NK-92 (cell line): ENCODE results near the gene CHST11.

Experiments used
- DNase-seq: peaks from one replicate; lab custom pipeline; 2025; ENCODE audit not compliant: unreplicated experiment; lab: John Stamatoyannopoulos, UW

CHST11 gene

DNA sequence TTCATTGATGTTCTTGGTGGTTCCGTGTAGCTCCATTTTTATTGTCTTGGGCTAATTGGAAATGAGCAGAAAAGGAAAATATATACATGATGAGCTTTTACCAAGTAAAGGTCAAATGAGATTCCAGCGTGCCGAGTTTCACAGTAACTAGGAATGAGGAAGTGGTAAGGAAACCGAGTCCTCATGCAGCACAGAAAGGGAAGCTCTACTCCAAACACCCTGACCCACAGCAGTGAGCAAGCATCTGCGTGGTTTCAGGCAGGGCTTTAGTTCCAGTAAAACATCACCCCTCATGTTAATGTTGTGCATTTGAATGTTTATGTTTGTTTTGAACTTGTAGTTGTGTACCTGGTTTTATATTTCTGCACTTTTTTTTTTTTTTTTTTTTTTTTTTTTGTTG, 293.3 kb downstream of the CHST11 start:
- DNase-seq = no peak

DNA sequence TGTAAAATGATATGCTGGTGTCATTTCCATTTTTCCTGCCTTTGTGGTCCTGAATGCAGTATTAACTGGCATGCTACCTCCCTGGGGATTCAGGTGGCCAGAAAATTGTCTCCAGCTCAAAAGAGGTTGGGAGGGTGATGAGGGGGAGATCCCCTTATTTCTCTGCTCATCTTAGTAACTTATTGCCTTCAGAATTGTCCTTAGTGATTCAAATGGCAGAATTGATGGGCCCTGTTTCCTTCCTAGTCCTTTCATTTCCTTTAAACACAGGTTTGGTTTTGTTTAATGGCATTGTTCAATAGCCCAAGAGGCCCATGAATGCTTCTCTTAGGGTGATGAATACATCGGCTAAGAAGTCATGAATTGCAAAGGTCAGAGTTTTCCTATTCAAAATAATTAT, 294.4 kb downstream of the CHST11 start:
- DNase-seq = no peak

DNA sequence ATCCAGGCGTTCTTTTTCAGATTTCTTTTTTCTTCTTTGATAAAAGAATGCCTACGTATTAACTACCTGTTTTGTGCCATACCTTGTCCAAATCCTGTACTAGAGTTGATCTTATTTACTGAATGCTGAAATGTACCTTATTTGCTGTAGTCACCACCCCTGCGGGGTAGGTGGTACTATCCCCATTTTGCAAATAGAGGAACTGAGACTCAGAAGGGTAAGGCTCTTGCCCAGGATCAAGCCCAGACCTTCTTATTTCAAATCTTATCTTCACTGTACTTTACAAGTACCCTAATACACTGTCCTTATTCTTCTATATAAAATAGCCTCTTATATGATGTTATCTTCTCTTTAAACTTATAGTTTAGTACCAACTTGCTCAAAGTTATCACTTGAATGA, 294.8 kb downstream of the CHST11 start:
- no peak for DNase-seq

DNA sequence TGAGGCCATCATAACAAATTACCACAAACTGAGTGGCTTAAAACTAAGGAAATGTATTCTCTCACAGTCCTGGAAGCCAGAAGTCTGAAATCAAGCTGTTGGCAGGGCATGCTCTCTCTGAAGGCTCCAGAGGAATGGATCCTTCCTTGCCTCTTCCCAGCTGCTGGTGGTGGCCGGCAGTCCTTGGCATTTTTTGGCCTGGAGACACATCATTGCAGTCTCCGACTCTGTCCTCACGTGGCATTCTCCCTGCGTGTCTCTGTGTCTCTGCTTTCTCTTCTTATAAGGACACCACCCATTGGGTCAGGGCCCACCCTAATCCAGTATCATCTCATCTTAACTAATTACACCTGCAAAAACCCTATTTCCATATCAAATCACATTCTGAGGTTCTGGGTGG, 295.3 kb downstream of the CHST11 start:
- DNase-seq = no peak

DNA sequence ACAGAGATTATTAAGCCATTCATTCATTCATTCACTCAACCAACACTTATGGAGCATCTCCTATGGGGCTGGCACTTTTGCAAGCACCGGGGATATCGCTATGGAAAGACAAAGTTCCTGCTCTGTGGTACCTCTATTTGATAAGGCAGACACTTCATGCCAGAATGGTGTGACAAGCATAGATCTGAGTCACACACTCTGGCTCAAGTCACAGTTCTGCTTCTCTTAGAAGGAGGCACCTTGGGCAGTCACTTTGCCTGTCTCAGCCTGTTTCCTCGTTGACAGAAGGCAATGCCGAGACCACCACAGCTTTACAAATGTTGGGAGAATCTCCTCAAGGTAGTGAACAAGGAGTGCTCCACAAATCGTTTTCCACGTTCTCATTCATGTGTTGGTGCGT, 296.1 kb downstream of the CHST11 start:
- no peak for DNase-seq

DNA sequence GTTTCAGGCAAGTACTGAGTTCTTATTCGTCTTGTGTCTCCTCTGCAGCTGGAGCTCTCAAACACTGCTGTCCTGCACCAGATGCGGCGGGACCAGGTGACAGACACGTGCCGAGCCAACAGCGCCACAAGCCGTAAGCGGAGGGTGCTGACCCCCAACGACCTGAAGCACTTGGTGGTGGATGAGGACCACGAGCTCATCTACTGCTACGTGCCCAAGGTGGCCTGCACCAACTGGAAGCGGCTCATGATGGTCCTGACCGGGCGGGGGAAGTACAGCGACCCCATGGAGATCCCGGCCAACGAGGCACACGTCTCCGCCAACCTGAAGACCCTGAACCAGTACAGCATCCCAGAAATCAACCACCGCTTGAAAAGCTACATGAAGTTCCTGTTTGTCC, 300.2 kb downstream of the CHST11 start:
- DNase-seq = no peak

DNA sequence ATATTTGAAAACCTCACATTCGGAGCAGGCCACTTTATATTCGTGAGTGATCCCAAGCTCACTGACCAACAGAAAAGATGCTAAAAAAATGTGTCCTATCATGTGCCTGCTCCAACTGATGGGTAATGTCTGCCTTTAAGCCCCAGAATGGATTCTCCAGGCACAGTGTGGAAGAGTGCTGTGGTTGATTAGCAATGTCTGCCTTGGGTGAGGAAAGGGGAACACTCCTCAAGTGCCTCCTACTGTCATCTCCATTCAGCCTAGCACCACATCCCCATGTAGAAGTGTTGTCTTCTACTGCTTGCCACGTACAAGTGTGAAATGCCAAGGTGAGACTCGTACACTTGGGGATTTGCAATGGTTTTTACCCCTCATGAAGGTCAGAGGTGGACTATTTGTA, 302.0 kb downstream of the CHST11 start:
- no peak for DNase-seq

DNA sequence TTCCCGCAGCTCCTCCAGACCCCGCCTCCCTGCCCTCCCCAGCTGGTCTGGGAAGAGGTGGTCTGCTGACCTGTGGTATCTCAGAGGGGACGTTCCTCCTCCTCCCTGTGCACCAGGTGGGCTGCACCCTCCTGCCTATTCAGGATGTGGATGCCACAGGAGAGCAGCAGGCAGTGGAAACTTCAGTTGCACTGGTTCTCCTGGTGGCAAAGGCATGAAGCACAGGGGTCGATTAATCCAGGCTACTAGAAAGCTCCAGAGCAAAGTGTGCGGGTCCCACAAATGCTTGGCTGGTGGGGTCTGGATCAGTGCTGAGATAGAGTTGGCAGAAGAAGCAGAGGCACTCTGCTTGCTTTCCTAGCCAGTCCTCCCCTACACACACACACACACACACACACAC, 304.3 kb downstream of the CHST11 start:
- no peak for DNase-seq

DNA sequence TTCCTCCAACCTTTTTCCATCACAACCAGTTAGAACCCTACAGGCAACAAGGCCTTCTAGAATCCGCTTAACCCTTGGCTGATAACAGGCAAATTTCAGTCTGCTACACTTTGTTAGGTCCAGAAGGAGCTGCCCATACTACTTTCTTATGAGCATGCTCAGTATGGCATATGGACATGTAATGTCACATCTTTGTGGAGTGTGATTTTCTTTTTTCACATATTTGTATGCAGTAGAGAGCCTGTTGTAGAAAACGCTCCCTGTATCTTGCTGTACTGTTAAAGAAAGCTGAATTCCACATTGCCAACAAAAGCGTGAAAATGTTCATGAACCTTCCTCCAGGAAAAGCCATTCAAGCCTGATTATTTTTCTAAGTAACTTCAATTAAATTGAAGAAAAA, 304.9 kb downstream of the CHST11 start:
- DNase-seq = no peak

DNA sequence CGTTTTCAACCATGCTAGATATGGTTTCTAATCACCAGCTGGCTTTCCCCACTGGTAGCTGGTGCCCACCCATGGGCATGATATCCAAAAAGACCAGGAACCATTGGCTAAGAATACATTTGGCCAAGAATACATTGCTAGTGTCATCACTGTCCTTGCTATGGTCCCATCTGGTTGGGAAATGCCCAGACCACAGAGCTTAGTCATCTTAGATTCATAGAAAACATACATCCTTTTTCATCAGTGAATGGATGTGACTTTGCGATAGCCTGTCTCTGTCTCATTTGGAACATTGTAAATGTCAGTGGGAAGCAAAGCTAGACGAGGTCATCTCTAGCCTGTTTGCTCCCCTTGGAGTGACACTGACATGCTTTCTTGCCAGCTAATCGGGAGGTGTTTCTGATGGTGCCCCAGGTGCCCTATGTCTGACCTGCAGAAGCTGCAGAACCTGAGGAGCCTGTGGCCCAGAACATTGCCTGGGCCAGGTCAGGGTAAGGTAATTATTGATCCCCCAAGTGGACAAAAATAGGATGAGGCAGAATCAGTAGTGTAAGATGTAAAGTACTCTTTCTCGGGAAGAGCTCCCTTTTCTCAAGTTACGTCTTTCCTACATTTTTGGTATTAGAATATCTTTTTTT, 306.5 kb downstream of the CHST11 start:
- no peak for DNase-seq

DNA sequence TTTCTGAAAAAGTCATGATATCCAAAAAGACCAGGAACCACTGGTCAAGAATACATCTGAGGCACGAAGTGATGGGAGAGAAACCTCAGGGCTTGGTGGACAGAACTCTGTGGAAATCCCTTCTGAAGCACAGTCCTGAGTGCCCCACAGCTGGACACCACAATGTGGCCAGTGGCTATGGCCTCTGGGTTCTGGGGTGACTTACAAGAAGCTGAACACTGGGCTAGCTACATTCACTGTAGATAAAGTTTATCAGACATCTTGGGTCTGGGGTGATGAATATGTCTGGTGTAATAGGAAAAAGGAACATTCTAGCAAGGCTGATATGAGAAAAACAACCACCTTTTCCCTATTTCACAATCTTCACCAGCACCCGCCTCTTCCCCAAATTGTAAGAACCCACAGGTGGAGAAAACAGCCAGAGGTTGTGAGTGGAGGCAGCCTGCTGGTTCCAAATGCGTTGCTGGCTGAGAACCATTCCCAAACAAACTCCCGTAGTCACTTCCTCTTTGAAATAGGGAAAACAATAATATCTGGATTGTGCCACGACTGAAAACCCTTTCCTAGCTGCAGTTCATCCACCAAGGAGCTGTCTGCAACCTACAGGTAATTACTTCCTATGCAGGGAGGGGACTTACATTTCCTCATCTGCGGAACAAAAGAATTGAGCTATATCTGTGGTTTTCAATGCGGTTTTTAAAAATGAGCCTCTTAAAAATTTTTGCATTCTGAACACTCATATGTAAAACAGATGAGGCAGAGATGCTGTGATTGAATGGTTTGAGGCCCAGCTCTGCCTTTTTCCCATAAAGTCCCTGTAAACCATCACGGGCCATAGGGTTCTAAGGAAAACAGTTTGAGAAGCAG, 307.7 kb downstream of the CHST11 start:
- DNase-seq = no peak

DNA sequence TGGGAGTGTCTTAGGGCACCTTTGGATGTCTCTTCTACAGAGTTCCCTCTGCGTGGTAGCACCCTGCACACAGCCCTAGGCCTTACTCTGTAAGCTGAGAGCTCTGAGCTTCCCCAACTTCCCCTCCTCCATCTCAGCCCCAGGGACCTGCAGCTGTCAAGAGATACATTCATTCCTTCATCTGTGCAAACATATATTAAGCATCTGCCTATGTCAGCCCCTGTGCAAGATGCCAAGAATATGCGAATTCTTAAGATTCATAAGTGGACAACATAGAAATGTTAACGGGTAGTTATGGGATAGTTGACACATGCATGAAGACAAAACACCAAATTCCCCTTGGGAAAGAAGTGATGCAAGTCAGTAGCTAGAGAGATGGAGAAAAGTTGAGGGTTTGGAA, 310.5 kb downstream of the CHST11 start:
- no peak for DNase-seq

DNA sequence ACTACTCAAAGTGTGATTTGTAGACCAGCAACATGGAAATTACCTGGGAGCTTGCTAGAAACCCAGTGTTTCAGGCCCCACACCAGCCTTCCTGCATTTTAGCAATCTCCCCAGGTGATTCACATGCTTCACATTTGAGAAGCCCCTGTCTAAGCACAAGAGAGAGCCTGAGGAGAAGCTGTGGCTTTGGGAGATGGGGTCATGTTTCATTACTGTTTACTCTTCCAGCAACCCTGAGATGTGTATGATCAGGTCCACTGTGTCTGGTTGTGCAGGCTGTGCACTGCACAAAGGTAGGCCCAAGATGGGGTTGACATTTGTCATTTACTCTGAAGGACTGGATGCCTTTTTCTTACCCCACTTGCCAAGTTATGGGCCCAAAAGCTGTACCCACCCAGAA, 311.3 kb downstream of the CHST11 start:
- no peak for DNase-seq

DNA sequence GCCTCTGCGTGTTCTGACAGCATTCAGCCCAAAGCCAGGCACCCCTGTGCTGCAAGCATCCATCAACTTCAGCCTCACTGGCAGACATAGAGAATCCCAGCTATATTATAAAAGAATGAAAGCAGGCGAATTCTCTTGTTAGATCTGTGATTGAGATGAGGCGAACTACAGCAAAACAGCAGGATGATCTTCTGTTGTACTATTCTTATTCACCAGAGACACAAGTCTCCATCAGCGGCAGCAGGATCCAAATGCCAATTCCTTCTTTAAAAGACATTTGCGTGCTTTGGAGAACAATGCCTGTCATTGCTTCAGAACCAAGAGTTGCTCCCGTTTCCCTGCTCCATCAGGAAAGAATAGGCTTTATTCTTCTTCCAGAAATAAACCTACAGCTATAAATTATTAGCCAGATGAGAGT, 312.4 kb downstream of the CHST11 start:
- no peak for DNase-seq

DNA sequence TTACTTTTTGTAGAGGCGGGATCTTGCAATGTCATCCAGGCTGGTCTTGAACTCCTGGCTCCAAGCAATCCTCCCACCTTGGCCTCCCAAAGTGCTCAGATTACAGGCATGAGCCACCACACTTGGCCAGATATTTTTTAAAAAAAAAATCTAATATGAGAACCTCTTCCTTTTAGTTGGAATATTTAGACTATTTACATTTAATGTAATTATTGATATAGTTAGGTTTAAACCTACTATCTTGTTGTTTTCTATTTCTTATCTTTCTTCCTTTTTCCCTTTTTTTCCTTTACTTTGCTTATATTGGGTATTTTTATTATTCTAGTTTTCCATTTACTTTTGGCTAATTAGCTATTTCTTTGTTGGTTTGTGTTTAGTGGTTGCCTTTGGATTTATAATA, 315.6 kb downstream of the CHST11 start:
- no peak for DNase-seq

DNA sequence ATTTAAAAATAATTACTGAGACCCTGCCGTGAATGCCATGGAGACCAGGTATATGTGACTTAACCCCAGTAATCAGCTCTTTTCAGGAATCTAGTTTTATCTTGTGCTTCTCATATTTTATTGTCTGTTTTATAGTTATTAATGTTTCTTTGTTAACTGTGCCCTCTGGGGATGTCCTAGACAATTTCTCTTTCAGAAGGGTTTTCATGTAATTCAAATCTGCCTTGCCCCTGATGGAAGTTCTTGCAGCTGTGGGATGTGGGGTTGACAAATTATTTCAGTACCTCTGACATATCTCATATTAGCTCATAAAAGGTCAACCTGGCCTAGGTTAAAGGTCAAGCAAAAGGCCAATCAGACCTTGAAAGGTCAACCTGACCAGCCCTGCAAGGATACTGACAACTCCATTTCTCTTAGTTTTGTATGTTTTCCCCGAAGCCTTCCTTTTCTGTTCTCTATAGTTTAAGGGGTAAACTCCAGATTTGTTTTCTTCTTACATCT, 319.0 kb downstream of the CHST11 start:
- no peak for DNase-seq

DNA sequence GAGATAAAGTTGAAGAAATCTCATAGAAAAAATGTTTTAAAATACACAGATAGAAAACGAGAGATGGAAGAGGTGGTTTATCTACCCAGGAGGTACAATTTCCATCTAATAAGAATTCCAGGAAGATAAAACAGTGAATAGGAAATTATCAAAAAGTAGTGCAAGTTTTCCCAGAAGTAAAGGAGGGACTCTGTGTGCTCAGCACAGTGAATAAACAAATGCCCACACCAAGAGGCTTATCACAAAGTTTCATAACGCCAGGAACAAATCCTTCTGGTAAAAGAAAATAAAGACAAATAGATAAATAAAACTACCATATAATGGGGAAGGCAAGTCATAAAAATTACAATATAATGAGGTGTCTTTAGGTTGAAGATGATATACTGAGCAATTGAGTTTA, 322.4 kb downstream of the CHST11 start:
- no peak for DNase-seq

DNA sequence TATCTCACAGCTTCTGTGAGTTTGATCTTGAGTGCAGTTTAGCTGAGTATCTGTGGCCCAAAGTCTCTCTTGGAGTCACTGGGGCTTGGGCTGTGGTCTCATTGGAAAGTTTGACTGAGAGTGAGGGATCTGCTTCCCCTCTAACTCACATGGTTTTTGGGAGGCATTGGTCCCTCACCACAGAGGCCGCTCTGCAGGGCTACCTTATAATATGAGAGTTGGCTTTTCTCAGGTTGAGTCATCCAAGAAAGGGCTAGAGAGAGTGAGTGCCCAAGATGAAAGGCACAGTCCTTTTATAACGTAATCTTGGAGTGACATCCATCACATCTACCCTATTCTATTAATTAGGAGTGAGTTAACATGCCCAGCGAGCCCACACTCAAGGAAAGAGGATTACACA, 325.5 kb downstream of the CHST11 start:
- DNase-seq = no peak

DNA sequence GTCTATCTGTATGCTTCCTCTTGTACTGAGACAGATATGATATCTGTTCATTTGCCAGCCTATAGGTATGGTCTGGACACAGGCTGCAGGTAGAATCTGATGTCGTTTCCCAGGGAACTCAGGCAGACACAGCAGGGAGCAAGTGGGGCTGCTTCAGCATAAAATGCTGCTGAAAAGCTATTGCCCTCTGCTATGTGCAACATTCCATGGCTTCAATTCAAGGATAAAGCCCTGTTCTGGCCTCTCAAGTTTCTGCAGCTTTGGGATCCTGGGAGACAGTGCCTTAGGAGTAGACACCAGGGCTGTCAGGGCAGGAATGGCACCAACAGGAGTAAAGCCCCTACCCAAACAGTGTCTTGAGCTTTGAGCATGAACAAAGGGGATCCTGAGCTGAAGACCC, 327.8 kb downstream of the CHST11 start:
- DNase-seq = no peak

DNA sequence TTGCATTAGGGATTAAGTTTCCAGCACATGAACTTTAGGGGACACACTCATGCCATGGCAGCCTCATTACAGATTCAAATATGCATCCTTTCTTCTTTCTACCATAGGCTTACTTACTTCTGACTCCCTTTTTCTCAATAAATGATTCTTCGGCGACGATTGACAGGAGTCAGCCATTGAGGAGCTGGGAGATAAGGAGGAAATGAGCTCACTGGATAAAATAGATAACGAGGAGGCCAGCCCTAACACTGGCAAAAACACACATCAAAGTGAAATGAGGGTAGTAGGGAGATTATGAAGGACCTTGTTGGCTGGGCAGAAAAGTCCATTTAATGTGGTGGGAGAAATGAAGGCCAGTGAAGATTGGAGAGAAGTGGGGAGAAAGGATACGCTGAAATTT, 329.1 kb downstream of the CHST11 start:
- no peak for DNase-seq

DNA sequence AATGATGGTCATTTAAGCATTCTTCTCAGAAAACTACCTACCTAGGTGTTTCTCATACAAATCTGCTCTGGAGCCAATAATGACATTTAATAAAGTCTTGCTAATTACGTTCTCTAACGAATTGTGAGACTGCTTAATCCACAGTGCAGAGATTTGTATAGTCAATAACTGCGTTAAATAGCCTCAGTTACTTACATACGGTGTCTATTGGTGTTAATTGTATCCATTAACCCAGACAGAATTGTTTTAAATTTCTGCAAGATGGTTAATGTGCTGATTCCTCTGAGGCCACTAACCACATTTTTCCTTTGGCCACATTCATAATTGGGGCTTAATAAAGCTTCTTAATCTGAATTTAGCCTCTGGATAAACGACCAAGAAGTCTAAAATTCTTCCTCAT, 329.6 kb downstream of the CHST11 start:
- DNase-seq = no peak

DNA sequence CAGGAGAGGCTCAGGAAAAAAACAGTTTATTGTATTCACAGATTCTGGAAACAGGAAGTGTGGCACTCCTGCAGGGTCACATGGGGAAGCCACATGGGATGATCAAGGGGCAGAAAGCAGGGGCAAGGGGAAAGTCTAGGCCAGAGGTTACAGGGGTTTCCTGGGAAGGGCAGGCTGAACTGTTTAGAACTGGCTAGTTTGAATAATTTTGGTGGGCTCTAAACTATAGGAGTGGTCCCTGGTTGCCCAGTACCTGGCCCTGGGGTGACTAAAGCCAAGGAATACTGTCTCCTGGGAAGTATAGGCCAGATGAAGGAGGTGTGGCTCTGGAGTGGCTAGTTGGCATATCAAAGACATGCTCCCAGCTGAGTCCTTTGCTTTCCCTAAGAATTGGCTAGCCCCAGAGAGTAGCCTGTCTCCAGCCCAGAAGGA, 332.1 kb downstream of the CHST11 start:
- no peak for DNase-seq
